HUES64 (cell line): ENCODE results near the gene PCDHGC5.

Experiments
- H3K27ac ChIP-seq: 2 replicates; pipeline ENCODE4 v1.7.0; 2013; ENCODE audit warnings: low read depth, low read length, inconsistent platforms
- H3K27me3 ChIP-seq: 2 replicates; pipeline ENCODE4 v1.6.1; 2013; ENCODE audit warnings: mild to moderate bottlenecking, low read length; ENCODE audit not compliant: insufficient read depth
- H3K36me3 ChIP-seq: 2 replicates; pipeline ENCODE4 v1.6.1; 2013; ENCODE audit warnings: mild to moderate bottlenecking, low read length; ENCODE audit not compliant: insufficient read depth
- H3K4me1 ChIP-seq: 2 replicates; pipeline ENCODE4 v1.6.1; 2013; ENCODE audit warnings: mild to moderate bottlenecking, low read length, moderate library complexity; ENCODE audit not compliant: insufficient read depth
- H3K4me3 ChIP-seq: 2 replicates; pipeline ENCODE4 v1.5.1; 2013; ENCODE audit warnings: mild to moderate bottlenecking, low read length, moderate library complexity
- H3K9ac ChIP-seq: 2 replicates; pipeline ENCODE4 v1.6.1; 2013; ENCODE audit warnings: mild to moderate bottlenecking, low read depth, low read length
- H3K9me3 ChIP-seq: 2 replicates; pipeline ENCODE4 v1.6.1; 2013; ENCODE audit warnings: low read depth, low read length; ENCODE audit not compliant: insufficient read depth
- WGBS: fragments of 150-250, 120-280 bp; methylation state at CpG from one replicate; pipeline ENCODE4 v1.1.7; 2013; ENCODE audit warnings: missing lambda C conversion rate; 5-methylcytosine and 5-hydroxymethylcytosine counted together

Gene PCDHGC5

DNA sequence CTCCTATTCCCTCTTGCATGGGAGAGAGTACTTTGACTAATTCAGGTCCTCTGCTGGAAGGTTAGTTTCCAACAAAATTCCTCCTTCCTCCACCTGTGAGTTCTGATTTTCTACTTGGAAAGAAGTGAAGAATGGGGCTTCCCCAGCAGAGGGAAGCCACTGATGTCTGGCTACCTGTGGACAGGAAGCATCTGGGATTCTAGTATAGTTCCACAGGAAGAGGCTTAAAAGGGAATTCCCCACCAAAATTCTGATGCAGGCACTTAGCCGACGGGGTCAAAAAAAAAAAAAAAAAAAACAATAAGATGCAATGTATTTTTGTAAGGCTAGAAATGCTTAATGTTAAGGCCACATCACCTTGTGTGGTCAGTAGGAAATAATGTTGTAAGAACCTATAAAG lies 33.4 kb downstream of the PCDHGC5 start:
- no peak overlapping the region for H3K9ac ChIP-seq

DNA sequence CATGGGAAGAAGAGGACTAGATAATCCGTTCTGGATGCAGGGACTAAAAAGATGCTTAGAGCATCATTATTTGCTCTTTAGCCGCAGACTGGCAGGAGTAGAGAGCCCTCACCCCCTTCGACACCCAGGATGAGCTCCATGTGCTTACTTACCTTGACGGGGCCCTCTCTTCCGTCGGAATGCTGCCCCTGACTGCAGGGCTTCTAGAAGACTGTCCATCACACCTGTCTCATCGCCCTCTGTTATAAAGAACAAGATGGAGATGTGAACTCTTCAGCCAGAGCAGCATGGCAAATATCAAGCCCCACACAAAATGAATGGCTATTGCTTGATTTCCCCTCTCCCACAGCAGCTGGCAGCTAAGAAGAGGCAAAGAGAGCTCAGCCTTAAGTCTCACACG lies 35.1 kb downstream of the PCDHGC5 start:
- no peaks in the 10 kb centered on the region for H3K27me3 ChIP-seq
- WGBS = 94% methylated on average over 8 of the region's 8 CpGs
- H3K4me3 ChIP-seq = no peak overlapping the region
- peak overlapping the region; percentile 19; the same call in 1 of the 2 replicates for H3K27ac ChIP-seq
- H3K4me1 ChIP-seq = peaks cover 26% of the 10 kb centered on the region
- H3K36me3 ChIP-seq = peaks cover 83% of the 10 kb centered on the region
- no peak overlapping the region for H3K9ac ChIP-seq
- H3K9me3 ChIP-seq = no peaks in the 10 kb centered on the region

More for the DNA sequence above, 33.4 kb downstream of the PCDHGC5 start:
- no peaks in the 10 kb centered on the region for H3K27me3 ChIP-seq
- no peak overlapping the region for H3K27ac ChIP-seq
- peaks cover 82% of the 10 kb centered on the region for H3K36me3 ChIP-seq
- 100% methylated on average over 2 of the region's 2 CpGs for WGBS
- peaks cover 26% of the 10 kb centered on the region for H3K4me1 ChIP-seq
- H3K9me3 ChIP-seq = no peaks in the 10 kb centered on the region
- no peak overlapping the region for H3K4me3 ChIP-seq

DNA sequence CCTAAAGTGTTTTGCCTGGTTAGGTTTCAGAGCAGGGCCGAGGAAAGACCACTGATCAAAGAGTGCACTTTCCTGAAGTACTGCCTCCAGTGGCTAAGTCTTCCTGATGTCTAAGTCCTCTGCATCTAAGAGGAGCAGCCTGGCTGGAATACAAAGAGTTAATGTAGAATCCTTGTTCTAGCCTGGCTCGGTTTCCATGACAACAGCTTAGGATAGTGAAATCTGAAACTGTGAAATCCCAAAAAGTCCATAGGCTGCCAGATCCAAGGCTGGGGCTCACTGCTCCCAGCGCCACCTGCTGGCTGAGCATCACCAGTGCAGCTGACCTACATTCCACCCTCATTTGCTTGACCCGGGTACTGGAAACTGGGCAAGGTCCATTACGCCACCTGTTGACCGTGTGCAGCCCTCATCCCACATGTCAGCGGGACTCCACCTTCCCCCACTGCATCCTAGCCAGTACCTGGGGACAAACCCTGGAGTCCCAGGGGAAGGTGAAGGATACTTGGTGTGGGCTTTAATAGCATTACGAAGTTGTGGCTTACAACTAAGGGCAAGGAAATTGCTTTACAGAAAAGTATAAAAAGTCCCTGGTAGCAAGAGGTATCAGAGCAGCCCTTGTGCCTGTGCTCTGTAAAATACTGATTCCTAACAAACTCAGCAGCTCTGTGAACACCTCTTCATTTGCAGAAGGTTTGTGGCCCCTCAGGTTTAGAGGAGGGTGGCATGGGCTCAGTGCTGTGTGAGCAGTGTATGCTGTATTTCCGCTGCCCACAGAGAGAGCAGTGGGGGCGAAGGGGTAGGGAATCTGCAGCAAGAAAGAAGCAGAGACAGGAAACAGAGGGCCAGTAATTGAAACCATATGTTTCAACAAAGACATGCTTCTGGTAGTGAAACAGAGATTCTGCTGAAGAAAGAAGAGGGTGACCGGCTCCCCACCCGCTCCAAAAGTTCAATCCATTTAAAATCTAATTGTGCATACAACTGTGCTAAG lies 36.0 kb downstream of the PCDHGC5 start:
- no peak overlapping the region for H3K4me3 ChIP-seq
- whole genome bisulfite sequencing = 26% methylated on average over 10 of the region's 12 CpGs

DNA sequence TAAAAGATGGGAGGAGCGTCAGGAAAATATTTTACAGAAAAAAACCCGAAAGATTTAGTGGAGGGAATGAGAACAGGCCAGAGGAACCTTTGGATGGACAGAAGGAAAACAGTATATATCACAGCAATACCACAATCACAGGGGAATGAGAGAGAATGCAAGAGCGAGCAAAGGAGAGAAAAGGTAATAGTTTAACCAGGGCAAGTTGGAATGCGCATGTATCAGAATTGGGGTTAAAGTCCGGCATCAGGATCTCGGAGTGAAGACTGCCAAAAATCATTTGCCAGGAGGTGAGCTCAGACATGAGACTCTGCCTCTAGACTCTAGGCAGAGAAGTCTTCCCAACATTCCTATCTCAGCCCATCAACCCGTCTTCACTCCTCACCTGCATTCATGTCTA lies 36.8 kb downstream of the PCDHGC5 start:
- H3K27me3 ChIP-seq = no peaks in the 10 kb centered on the region
- H3K4me3 ChIP-seq = no peak overlapping the region
- peaks cover 75% of the 10 kb centered on the region for H3K36me3 ChIP-seq
- no peak overlapping the region for H3K9ac ChIP-seq
- peaks cover 26% of the 10 kb centered on the region for H3K4me1 ChIP-seq
- 90% methylated on average over 7 of the region's 7 CpGs for WGBS
- no peak overlapping the region for H3K27ac ChIP-seq
- no peaks in the 10 kb centered on the region for H3K9me3 ChIP-seq

More for the DNA sequence above, 36.0 kb downstream of the PCDHGC5 start:
- no peaks in the 10 kb centered on the region for H3K27me3 ChIP-seq
- peaks cover 26% of the 10 kb centered on the region for H3K4me1 ChIP-seq
- peaks cover 81% of the 10 kb centered on the region for H3K36me3 ChIP-seq
- H3K9ac ChIP-seq = no peak overlapping the region
- H3K27ac ChIP-seq = peak overlapping the region; percentile 34
- no peaks in the 10 kb centered on the region for H3K9me3 ChIP-seq

DNA sequence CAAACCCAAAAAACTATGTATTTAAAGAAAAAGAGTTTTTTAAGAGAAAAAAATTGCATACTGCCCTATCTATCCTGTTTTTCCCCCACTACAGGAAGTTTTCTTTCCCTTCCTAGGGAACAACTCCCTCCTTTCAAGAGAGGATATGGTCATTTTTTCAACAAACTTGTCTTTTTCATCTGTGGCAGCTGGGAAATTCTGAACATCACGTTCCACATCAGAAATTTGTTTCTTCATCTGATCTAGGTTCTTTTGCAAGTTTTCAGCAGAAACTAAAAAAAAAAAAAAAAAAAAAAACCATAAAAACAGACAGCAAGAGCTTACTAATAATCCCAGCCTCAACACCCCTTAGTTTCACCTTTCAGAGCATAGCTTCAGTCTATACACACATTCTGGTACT lies 38.5 kb downstream of the PCDHGC5 start:
- no peak overlapping the region for H3K9ac ChIP-seq

DNA sequence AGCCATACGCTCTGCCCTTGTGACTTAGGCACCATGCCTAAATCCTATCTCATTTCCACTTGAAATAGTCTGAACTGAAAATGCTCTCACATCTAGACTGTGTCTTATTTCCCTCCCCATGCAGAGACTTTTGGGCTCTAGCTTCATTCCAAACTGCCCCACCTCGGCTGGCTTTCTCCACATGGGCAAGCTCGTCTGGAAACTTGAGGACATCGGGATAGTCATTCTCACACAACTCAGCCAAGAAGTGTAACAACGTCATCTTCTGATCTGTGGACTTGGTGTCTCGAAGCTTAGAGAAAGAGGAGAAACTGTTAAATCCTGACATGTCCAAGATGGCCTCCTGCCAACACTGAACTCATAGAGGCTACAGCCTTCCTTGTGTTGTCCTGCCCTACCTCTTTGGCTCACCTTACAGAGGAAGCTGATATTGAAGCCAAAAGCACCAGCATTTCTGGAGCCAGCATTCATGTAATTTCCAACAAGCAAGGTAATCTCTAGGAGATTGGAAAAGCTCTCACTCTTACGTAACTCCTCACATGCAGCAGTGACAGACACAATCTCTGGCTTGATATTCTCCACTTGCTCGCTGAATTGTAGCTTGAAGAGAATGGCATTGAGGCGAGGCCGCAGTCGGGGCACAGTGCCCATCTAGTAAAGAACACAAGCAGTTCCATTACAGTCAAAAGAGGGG lies 39.6 kb downstream of the PCDHGC5 start:
- Histone ChIP-seq H3K36me3 (peaks cover 68% of the 10 kb centered on the region), H3K4me3 (no peak overlapping the region), H3K9ac (no peak overlapping the region), H3K27me3 (no peaks in the 10 kb centered on the region), H3K9me3 (no peaks in the 10 kb centered on the region), H3K4me1 (peaks cover 16% of the 10 kb centered on the region), H3K27ac (no peak overlapping the region)
- 96% methylated on average over 11 of the region's 11 CpGs for WGBS

More for the DNA sequence above, 38.5 kb downstream of the PCDHGC5 start:
- Histone ChIP-seq H3K27ac (no peak overlapping the region), H3K36me3 (peaks cover 68% of the 10 kb centered on the region), H3K27me3 (no peaks in the 10 kb centered on the region), H3K4me1 (peaks cover 17% of the 10 kb centered on the region), H3K4me3 (no peak overlapping the region), H3K9me3 (no peaks in the 10 kb centered on the region)
- WGBS = 91% methylated on average over 1 of the region's 1 CpG

DNA sequence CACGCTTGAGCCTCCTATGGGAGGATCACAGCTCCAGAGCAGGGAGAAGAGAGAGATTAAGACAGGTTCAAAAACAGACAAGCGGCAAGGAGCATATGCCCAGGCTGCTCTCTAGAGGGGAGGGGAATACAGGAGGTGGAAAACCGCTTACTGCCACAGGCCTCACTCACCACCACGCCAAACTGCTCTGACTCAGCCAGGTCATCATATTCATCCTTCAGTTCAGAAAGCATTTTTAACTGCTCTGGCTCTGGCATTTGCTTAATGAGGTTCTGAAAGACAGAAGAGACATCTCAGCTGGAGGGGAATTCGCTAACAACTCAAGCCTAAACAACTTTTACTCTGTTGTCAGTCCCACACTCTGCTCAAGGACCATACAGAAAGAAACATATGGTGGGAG lies 40.1 kb downstream of the PCDHGC5 start:
- 83% methylated on average over 5 of the region's 5 CpGs for WGBS
- peaks cover 68% of the 10 kb centered on the region for H3K36me3 ChIP-seq

DNA sequence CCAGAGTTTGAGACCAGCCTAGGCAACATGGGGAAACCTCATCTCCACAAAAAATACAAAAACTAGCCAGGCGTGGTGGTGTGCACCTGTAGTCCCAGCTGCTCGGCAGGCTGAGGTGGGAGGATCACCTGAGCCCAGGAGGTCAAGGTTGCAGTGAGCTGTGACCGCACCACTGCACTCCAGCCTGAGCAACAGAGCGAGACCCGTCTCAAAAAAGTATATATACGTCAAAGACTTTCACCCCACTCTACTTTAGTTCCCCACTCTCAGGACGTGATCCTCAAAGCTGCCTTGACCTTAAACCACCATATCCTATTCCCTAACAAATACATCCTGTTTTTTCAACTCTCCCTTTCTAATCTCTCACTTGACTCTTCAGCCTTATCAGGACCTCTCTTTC lies 41.0 kb downstream of the PCDHGC5 start:
- WGBS = 94% methylated on average over 7 of the region's 7 CpGs
- Histone ChIP-seq H3K36me3 (peaks cover 73% of the 10 kb centered on the region), H3K9ac (no peak overlapping the region), H3K4me3 (no peak overlapping the region), H3K9me3 (no peaks in the 10 kb centered on the region), H3K27me3 (no peaks in the 10 kb centered on the region), H3K4me1 (peaks cover 9% of the 10 kb centered on the region; the same call in 1 of the 2 replicates), H3K27ac (no peak overlapping the region)

More for the DNA sequence above, 40.1 kb downstream of the PCDHGC5 start:
- no peak overlapping the region for H3K27ac ChIP-seq
- H3K9me3 ChIP-seq = no peaks in the 10 kb centered on the region
- H3K4me3 ChIP-seq = no peak overlapping the region
- H3K4me1 ChIP-seq = peaks cover 15% of the 10 kb centered on the region
- H3K27me3 ChIP-seq = no peaks in the 10 kb centered on the region
- no peak overlapping the region for H3K9ac ChIP-seq

DNA sequence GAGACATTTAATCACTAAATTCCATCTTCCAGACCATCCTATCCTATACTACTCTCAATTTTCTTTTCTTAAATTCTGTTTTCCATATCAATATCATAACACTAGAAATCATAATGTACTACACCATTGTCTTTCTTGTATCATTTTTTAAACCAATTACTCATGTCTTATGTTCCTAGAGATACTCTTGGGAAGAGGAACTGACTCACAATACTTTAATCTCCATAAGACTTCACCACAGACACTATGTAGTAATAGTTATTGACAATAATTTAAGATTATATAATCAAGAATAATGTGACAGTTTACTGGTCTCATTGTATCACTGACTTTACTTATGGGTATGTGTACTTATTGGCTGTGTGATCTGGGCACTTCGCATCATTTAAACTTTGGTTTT lies 43.8 kb downstream of the PCDHGC5 start:
- Histone ChIP-seq H3K9ac (no peak overlapping the region), H3K9me3 (no peaks in the 10 kb centered on the region), H3K27ac (no peak overlapping the region), H3K4me1 (no peaks in the 10 kb centered on the region), H3K27me3 (no peaks in the 10 kb centered on the region), H3K4me3 (no peak overlapping the region), H3K36me3 (peaks cover 54% of the 10 kb centered on the region)
- 94% methylated on average over 1 of the region's 1 CpG for WGBS

DNA sequence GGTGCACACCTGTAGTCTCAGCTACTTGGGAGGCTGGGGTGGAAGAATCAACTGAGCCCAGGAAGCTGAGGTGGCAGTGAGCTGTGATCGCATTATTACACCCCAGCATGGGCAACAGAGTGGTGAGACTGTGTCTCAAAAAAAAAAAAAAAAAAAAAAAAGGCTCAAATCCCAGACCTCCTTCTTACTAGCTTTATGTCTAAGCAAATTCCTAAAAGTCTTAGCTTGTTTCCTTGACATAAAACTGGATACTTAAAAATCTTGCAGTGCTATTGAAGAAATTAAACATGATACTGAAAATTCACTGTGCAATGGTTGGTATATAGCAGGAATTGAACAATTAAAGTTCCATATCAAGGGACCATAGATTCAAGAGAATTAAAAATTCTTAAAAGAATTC lies 45.0 kb downstream of the PCDHGC5 start:
- Histone ChIP-seq H3K36me3 (peaks cover 42% of the 10 kb centered on the region), H3K27me3 (no peaks in the 10 kb centered on the region), H3K4me1 (no peaks in the 10 kb centered on the region), H3K9me3 (no peaks in the 10 kb centered on the region), H3K4me3 (no peak overlapping the region), H3K9ac (no peak overlapping the region), H3K27ac (no peak overlapping the region)
- WGBS = 100% methylated on average over 1 of the region's 1 CpG
